NB4 (cell line): ENCODE results near the gene NPAS3.

ENCODE experiments used
- DNase-seq: peaks from one replicate; pipeline ENCODE4 v3.0.0; 2010; ENCODE audit warnings: low read depth
- H3K4me3 ChIP-seq: one replicate; pipeline ENCODE4 v1.5.1; 2011; ENCODE audit warnings: mild to moderate bottlenecking, low read depth, low read length, moderate library complexity
- MYC ChIP-seq: IDR thresholded peaks from 2 replicates; pipeline ENCODE4 v1.6.1; 2011; ENCODE audit warnings: low read depth, low read length
- POLR2A ChIP-seq: IDR thresholded peaks from 2 replicates; pipeline ENCODE4 v1.6.1; 2011; ENCODE audit warnings: mild to moderate bottlenecking; ENCODE audit not compliant: insufficient read length; ENCODE audit errors: extremely low read depth
- TF ChIP-seq, protein P1 (sequence below): IDR thresholded peaks from one replicate; pipeline ENCODE4 v1.5.1; 2012; ENCODE audit warnings: low read depth, low read length
- TF ChIP-seq, protein P2 (sequence below): IDR thresholded peaks from 2 replicates; pipeline ENCODE4 v1.6.1; 2011; ENCODE audit warnings: low read depth, low read length

The NPAS3 gene

DNA sequence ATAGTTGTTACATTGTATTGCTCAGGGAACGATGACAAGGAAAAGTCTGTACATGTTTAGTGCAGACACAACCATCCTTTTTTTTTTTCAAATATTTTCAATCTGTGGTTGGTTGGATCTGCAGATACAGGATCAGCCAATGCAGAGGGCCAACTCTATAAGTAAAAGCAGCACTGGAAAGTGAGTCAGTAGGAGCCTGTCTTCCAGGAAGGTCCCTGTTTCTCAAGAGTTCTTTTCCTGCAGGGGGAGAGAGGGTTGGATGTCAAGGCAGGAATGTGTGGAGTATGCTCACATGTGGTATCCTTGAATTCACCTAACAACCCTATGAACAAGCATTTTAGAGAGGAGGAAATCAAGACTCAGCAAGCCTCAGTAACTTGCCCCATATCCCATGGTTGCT, 409.1 kb downstream of the NPAS3 start:
- no peak for DNase-seq
- TF ChIP-seq, protein P1, sequence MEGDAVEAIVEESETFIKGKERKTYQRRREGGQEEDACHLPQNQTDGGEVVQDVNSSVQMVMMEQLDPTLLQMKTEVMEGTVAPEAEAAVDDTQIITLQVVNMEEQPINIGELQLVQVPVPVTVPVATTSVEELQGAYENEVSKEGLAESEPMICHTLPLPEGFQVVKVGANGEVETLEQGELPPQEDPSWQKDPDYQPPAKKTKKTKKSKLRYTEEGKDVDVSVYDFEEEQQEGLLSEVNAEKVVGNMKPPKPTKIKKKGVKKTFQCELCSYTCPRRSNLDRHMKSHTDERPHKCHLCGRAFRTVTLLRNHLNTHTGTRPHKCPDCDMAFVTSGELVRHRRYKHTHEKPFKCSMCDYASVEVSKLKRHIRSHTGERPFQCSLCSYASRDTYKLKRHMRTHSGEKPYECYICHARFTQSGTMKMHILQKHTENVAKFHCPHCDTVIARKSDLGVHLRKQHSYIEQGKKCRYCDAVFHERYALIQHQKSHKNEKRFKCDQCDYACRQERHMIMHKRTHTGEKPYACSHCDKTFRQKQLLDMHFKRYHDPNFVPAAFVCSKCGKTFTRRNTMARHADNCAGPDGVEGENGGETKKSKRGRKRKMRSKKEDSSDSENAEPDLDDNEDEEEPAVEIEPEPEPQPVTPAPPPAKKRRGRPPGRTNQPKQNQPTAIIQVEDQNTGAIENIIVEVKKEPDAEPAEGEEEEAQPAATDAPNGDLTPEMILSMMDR = no peak
- TF ChIP-seq, protein P2, sequence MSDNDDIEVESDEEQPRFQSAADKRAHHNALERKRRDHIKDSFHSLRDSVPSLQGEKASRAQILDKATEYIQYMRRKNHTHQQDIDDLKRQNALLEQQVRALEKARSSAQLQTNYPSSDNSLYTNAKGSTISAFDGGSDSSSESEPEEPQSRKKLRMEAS = no peak
- TF ChIP-seq POLR2A (no peak), MYC (no peak)
- no peak overlapping the region for H3K4me3 ChIP-seq

DNA sequence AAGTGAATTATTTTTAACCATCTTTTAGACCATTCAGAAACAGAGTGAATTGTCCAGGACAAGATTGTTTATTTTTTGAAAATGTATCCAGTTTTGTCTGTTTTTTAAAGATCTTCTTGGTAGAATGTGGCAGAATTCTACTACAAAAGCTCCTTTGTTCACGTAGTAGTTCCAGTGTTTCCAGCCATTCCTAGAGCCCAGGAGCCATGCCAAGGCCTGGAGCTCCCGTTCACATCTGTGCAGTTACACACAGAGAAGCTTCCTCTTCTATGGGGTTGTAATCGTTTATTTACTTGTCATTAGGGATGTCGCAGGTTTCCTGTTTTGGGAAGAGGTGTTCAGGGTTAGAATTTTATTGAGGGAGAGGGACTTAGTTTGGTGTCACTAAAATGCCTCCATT, 409.8 kb downstream of the NPAS3 start:
- no peak for DNase-seq
- H3K4me3 ChIP-seq = no peak overlapping the region
- TF ChIP-seq, protein P2 = no peak
- TF ChIP-seq, protein P1 = no peak
- TF ChIP-seq MYC (no peak), POLR2A (no peak)

DNA sequence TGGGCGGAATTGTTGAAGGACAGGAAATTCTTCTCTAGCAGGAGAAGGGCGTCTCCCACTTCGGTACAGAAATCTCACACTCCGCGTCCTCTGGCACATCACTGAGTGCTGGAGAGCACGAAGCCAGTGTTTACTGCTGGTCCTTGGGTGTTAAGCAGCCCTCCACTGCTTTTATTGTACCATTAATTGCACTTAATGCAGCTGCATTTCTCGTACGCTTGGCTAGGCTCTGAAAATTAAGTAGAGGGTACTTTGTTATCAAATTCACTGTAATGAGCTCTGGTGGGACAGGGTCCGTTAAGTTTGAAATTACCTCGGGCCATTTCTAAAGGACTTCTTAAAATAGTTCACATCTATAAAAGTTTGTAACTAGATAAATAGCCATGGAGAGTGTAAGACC, 411.2 kb downstream of the NPAS3 start:
- no peak overlapping the region for H3K4me3 ChIP-seq
- no peak for DNase-seq
- TF ChIP-seq POLR2A (no peak), MYC (no peak)
- TF ChIP-seq, protein P2 = no peak
- TF ChIP-seq, protein P1 = no peak

DNA sequence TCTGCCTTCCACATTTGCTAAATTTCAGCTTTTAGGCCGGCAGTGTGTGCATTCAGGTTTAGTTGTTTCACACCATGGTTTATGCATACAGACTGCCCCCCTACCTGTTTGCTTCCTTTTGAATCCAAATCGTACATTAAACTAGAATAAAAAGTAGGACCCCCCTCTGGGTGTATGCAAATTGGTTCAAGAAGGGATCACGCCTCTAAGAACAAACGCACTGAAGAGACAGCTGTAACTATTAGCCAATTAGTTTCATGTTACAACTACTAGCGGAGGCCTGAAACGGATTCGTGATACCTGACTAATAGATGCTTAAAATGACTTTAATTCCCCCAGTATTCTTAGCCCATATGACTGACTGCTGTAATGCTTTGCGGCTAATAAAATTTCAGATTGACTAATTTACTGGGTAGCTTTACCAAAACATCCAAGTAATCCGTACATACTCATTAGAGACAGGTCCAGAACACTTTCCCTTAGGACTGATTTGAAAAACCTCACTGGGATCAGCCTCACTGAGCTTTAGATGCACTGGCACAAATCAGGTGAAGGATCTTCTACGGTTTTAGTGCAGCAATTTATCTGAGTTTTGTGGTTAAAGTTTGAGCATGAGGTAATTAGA, 411.8 kb downstream of the NPAS3 start:
- no peak for DNase-seq
- no peak overlapping the region for H3K4me3 ChIP-seq
- TF ChIP-seq, protein P1 = no peak

DNA sequence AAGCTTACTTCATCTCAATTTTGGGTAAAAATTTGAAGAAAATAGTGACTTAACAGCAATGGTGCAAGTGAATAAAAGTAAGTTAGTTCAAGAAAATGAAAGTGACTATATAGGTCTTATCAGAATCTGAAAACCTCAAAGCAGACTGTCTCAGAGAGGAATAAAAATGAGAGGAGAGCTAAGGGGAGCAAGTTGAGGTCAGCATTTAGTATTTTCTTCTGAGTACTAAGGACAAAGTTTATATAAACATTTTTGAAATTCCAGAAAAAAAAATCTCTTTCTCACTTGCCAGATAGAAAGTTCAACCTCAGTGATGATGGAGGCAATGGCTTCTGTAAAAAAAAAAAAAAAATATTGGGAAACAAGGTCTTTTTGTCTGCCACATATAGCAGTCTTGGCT, 414.1 kb downstream of the NPAS3 start:
- TF ChIP-seq, protein P2 = no peak
- TF ChIP-seq POLR2A (no peak), MYC (no peak)
- TF ChIP-seq, protein P1 = no peak
- no peak for DNase-seq
- no peak overlapping the region for H3K4me3 ChIP-seq

DNA sequence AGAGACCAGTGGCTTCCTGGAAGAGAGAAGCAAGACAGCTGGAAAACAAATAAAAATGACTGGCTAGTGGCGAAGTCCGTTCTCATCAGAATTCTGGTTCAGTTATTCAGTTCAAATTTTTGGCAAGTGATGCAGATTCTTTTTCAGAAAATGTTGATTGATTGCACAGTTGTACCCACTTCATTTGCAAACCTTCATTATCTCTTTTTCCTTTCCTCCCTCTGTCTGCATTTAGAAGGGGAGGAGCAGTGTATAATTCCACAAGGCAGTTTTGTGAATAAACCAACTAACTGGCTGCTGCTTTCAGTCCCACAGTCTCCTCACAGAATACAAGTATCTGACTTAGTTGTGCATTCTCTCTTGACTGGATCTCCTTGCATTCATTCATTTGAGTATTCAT, 417.5 kb downstream of the NPAS3 start:
- no peak for TF ChIP-seq POLR2A
- no peak for TF ChIP-seq MYC
- TF ChIP-seq, protein P1 = no peak
- TF ChIP-seq, protein P2 = no peak
- no peak overlapping the region for H3K4me3 ChIP-seq
- DNase-seq = no peak
